Kidney (tissue), 14 donors: ENCODE measurements around the gene PIGQ. TPM values are rescaled to one million over a fixed set of nuclear protein-coding genes. Genes with fewer than 3 reads are reported as not detected.
A peak's percentile ranks its signal among the peaks of the same experiment; 100 is the strongest.

Source experiments
- DNase-seq, 5 donors: peaks; one replicate each; pipeline ENCODE4 v3.0.0-alpha.2; 2013 to 2020
- FAIRE-seq: peaks from 2 replicates; lab custom pipeline; 2012; peaks lifted over from hg19 to GRCh38; lab: Jason Lieb, UNC
- H3K27ac ChIP-seq, 2 donors: one replicate each; pipeline ENCODE4 v1.7.0; 2013; ENCODE audit warnings: low read depth in 2 of 2, low read length in 2 of 2, inconsistent platforms in 1 of 2
- H3K27me3 ChIP-seq: one replicate; pipeline ENCODE4 v1.7.1; 2013; ENCODE audit warnings: low read length, inconsistent platforms; ENCODE audit not compliant: control insufficient read depth, insufficient read depth
- H3K36me3 ChIP-seq, 3 donors: one replicate each; pipeline versions ENCODE4 v1.7.0 to v1.7.1; 2013; ENCODE audit warnings: low read length in 3 of 3, control low read depth in 1 of 3, inconsistent platforms in 1 of 3; ENCODE audit not compliant: insufficient read depth in 3 of 3, control insufficient read depth in 2 of 3
- H3K4me1 ChIP-seq, 3 donors: one replicate each; pipeline versions ENCODE4 v1.7.0 to v1.7.1; 2013; ENCODE audit warnings: low read length in 3 of 3, inconsistent platforms in 1 of 3, low read depth in 1 of 3; ENCODE audit not compliant: control insufficient read depth in 2 of 3, insufficient read depth in 2 of 3
- H3K4me3 ChIP-seq, 3 donors: one replicate each; pipeline versions ENCODE4 v1.7.0 to v1.8.1; 2013; ENCODE audit warnings: low read length in 3 of 3, control low read depth in 1 of 3, inconsistent platforms in 1 of 3
- H3K9ac ChIP-seq, 3 donors: one replicate each; pipeline versions ENCODE4 v1.7.0 to v1.7.1; 2013; ENCODE audit warnings: low read length in 3 of 3, control low read depth in 1 of 3, inconsistent platforms in 1 of 3
- H3K9me3 ChIP-seq, 3 donors: one replicate each; pipeline versions ENCODE4 v1.7.0 to v1.7.1; 2013; ENCODE audit warnings: low read length in 3 of 3, control low read depth in 1 of 3, inconsistent platforms in 1 of 3; ENCODE audit not compliant: control insufficient read depth in 2 of 3, insufficient read depth in 1 of 3
- intact Hi-C: fragments of 100-400 bp; cut with DNase I; formaldehyde crosslinking; loops from one replicate; pipeline ENCODE4 v1.11.1; 2022
- polyA plus RNA-seq: library from polyadenylated mRNA; stranded (reverse); fragments of 350-450 nt; fragmentation: Illumina TruSeq; extraction: RNeasy Lipid Tissue Mini Kit (QIAGEN cat#74804); gene quantifications from one replicate; pipeline ENCODE4 v1.2.3, GENCODE V29; 2014; ENCODE audit warnings: low read depth, low replicate concordance; ENCODE audit not compliant: insufficient read depth
- total RNA-seq: library from RNA; stranded (reverse); fragmentation: NEBNext Ultra II Directional; extraction: Animal tissue kit (Norgen Biotek cat#: 25700); gene quantifications from one replicate; pipeline ENCODE4 v1.2.1, GENCODE V29; 2021
- TF ChIP-seq, protein P1 (sequence below): IDR thresholded peaks from 3 replicates; pipeline ENCODE4 v1.5.1; 2012; ENCODE audit warnings: mild to moderate bottlenecking, moderate library complexity, borderline replicate concordance; ENCODE audit not compliant: insufficient read depth; ENCODE audit errors: extremely low read depth
- donor health status: control.
- donor health status: control.
- donor health status: control.
- donor health status: control.
- donor health status: control.
- donor health status: DM: yes; HTN: yes; CAD: no.
- donor health status: Normal renal cell carcinoma (clear cell type).

PIGQ gene
- total and polyA plus RNA-seq, 2 donors from 2014 or later = 92.9 to 118 TPM

- Histone ChIP-seq H3K4me1 (peaks cover 6 to 47% (median 30%) of the 10 kb centered on the region in 3 donors), H3K9ac (peak overlapping the region in 1 of 3 donors; percentile 65), H3K27me3 (no peaks in the 10 kb centered on the region), H3K36me3 (no peaks in the 10 kb centered on the region), H3K4me3 (peak overlapping the region in 1 of 3 donors; percentile 29), H3K9me3 (no peaks in the 10 kb centered on the region), H3K27ac (peak overlapping the region; percentile 82 to 94)
- intact Hi-C loops = no loop called here
- FAIRE-seq = no peak
- TF ChIP-seq, protein P1, sequence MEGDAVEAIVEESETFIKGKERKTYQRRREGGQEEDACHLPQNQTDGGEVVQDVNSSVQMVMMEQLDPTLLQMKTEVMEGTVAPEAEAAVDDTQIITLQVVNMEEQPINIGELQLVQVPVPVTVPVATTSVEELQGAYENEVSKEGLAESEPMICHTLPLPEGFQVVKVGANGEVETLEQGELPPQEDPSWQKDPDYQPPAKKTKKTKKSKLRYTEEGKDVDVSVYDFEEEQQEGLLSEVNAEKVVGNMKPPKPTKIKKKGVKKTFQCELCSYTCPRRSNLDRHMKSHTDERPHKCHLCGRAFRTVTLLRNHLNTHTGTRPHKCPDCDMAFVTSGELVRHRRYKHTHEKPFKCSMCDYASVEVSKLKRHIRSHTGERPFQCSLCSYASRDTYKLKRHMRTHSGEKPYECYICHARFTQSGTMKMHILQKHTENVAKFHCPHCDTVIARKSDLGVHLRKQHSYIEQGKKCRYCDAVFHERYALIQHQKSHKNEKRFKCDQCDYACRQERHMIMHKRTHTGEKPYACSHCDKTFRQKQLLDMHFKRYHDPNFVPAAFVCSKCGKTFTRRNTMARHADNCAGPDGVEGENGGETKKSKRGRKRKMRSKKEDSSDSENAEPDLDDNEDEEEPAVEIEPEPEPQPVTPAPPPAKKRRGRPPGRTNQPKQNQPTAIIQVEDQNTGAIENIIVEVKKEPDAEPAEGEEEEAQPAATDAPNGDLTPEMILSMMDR = no peak
- DNase-seq = peak in 2 of 5 donors; percentile 41 to 72
Observed at GRCh38 chr16:593807-594206, 24.0 kb downstream of the PIGQ start.

GRCh38 chr16:595094-595528 is 25.3 kb downstream of the PIGQ start:
- peak in 1 of 5 donors; percentile 38 for DNase-seq
- intact Hi-C loops = no loop called here
- peaks cover 0 to 5% (median 2%) of the 10 kb centered on the region in 3 donors for H3K36me3 ChIP-seq
- no peak overlapping the region for H3K9ac ChIP-seq
- no peaks in the 10 kb centered on the region for H3K27me3 ChIP-seq
- TF ChIP-seq, protein P1 = no peak
- H3K27ac ChIP-seq = no peak overlapping the region
- no peak overlapping the region for H3K4me3 ChIP-seq
- FAIRE-seq = no peak
- peaks cover 6 to 47% (median 30%) of the 10 kb centered on the region in 3 donors for H3K4me1 ChIP-seq
- no peaks in the 10 kb centered on the region for H3K9me3 ChIP-seq

- DNase-seq (peak in 1 of 5 donors; percentile 25), FAIRE-seq (no peak)
- Histone ChIP-seq H3K36me3 (peaks cover 0 to 5% (median 2%) of the 10 kb centered on the region in 3 donors), H3K27ac (peak overlapping the region in 1 of 2 donors; percentile 12), H3K4me3 (no peak overlapping the region), H3K9me3 (no peaks in the 10 kb centered on the region), H3K27me3 (no peaks in the 10 kb centered on the region), H3K9ac (no peak overlapping the region), H3K4me1 (peaks cover under 1 to 40% (median 26%) of the 10 kb centered on the region in 3 donors)
- intact Hi-C loops = no loop called here
- TF ChIP-seq, protein P1 = no peak
Observed at GRCh38 chr16:595942-596735, 26.4 kb downstream of the PIGQ start.
